ENCODE measurements around the gene C22orf15. TPM values are rescaled to one million over a fixed set of nuclear protein-coding genes. Genes with fewer than 3 reads are reported as not detected.

Gene C22orf15
- total RNA-seq, 8 experiments from 2014 or later, result 0.15 to 5.1 (median 1.6) TPM

DNA sequence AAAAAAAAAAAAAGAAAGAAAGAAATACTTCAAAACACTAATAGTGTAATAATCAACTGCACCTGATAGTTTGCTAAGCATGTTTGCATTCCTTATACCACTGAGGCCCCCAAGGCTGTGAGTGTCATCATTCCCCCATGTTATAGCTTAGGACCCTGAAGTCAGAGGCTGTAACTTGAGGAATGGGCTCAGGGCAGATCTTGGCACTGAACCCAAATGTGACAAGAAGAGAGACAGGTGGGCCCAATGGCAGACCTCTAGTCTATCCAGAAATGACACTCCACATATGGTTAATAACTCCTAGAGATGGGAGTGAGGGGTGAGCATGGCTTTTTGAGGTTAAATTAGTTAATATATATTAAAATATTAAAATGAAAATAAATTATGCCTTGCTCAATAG lies 25.1 kb upstream of the C22orf15 start:
- in situ Hi-C loops (cut with MboI; ENCODE audit: low pct_unique_long_range_greater_than_20kb in 2 of 9, low sequenced_read_pairs in 9 of 9, unreplicated experiment in 9 of 9), result no loop called here
- Histone ChIP-seq H3K4me1 (replicated peaks in 1 of 2) (no peaks in the 10 kb centered on the region), H3K4me3 (no peak overlapping the region), H3K27ac (no peak overlapping the region)
- no peak for ATAC-seq (replicated peaks in 6 of 8)

DNA sequence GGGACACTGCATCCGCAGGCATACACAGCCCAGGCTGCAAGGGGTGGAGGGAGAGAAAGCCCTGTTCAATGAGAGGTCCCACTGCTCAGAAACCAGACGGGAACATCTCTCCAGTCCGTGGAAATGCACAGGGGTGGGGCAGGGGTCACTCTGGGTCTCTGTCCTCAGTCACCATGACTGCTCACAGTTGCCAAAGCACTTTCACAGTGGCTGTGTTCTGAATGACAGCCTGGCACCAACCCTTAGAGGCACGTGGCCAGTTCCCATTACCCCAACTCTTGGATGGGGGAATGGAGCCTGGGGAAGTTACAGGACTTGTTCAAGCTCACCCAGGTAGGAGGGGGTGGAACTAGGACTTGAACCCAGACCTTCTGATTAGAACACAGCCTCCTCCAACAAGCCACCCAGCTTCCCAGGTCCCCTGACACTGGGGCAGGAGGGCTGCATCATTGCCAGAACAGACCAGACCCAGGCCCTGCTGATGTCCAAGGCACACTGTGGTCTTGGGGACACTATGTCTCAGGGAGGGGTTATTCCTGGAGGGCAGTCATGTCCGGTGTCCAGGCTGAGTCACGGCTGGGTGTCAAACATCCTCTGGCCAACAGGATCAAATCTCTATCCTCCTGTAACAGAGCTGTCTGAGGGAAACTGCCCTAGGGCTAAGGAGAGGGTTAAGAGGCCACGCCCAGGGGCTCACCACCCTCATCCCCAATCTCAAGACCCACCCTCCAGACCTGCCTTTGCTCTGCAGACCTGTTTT lies 20.1 kb upstream of the C22orf15 start:
- ATAC-seq (replicated peaks in 6 of 8), result peak in 5 of 8 experiments; percentile 14 to 97 (median 64)
- H3K4me1 ChIP-seq (replicated peaks in 1 of 2), result no peaks in the 10 kb centered on the region
- WGBS, 10 experiments, result 40 to 100% (median 80%) methylated on average over 1 to 4 of the region's 7 CpGs; no CpG with 5 or more reads in 3 of the 10 experiments
- in situ Hi-C loops (cut with MboI; ENCODE audit: low pct_unique_long_range_greater_than_20kb in 2 of 9, low sequenced_read_pairs in 9 of 9, unreplicated experiment in 9 of 9), result no loop called here
- H3K27ac ChIP-seq, result no peak overlapping the region
- H3K4me3 ChIP-seq, result no peak overlapping the region

DNA sequence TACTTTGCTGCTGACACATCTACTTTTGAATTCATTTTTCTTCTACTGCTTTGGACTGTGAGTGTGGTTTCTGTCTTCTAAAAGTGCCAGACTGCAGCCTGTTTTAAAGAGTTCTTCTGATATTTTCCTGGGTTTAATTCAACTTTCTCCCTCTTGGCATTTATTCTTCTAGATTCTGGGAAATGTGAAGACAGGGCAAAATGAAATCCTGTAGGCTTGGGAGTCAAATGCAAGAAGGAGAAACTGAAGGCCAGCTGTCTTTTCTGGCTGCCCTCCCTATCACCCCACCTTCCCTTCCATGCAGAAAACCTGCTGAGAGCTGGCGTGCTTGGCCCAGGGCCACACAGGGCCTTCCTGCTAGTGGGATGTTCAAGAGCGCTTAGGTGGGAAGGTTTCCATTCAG lies 19.5 kb upstream of the C22orf15 start:
- H3K27ac ChIP-seq, result no peak overlapping the region
- peak in 3 of 8 experiments; percentile 40 to 67 (median 50) for ATAC-seq (replicated peaks in 6 of 8)
- H3K4me1 ChIP-seq (replicated peaks in 1 of 2), result no peaks in the 10 kb centered on the region
- no peak overlapping the region for H3K4me3 ChIP-seq
- in situ Hi-C loops (cut with MboI; ENCODE audit: low pct_unique_long_range_greater_than_20kb in 2 of 9, low sequenced_read_pairs in 9 of 9, unreplicated experiment in 9 of 9), result no loop called here
- WGBS, 10 experiments, result 20 to 100% (median 57%) methylated on average over 1 to 2 of the region's 2 CpGs; no CpG with 5 or more reads in 5 of the 10 experiments

DNA sequence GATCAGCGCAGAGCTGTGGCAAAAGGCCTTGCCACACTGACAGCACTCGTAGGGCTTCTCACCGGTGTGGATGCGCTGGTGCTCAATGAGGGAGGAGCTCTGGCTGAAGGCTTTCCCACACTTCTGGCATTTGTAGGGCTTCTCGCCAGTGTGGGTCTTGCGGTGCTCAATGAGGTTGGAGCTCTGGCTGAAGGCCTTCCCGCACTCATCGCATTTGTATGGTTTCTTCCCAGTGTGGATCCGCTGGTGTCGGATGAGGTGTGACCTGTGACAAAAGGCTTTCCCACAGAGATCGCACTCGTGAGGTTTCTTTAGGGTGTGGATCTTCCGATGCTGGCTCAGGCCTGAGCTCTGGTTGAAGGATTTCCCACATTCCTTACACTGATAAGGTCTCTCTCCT lies 18.8 kb upstream of the C22orf15 start:
- Histone ChIP-seq H3K27ac (no peak overlapping the region), H3K4me1 (replicated peaks in 1 of 2) (no peaks in the 10 kb centered on the region), H3K4me3 (no peak overlapping the region)
- 60 to 100% (median 95%) methylated on average over 1 to 9 of the region's 13 CpGs; no CpG with 5 or more reads in 5 of the 10 experiments for WGBS, 10 experiments
- ATAC-seq (replicated peaks in 6 of 8), result peak in 2 of 8 experiments; percentile 13 to 22
- in situ Hi-C loops (cut with MboI; ENCODE audit: low pct_unique_long_range_greater_than_20kb in 2 of 9, low sequenced_read_pairs in 9 of 9, unreplicated experiment in 9 of 9), result no loop called here

- in situ Hi-C loops (cut with MboI; ENCODE audit: low pct_unique_long_range_greater_than_20kb in 2 of 9, low sequenced_read_pairs in 9 of 9, unreplicated experiment in 9 of 9), result no loop called here
- ATAC-seq (replicated peaks in 6 of 8), result peak in 4 of 8 experiments; percentile 10 to 31 (median 22)
- Histone ChIP-seq H3K4me1 (replicated peaks in 1 of 2) (peaks cover under 1% of the 10 kb centered on the region in 2 donors), H3K27ac (no peak overlapping the region), H3K4me3 (no peak overlapping the region)
- WGBS, 10 experiments, result 92 to 100% (median 100%) methylated on average over 2 to 8 of the region's 14 CpGs; no CpG with 5 or more reads in 6 of the 10 experiments
Observed at GRCh38 chr22:23744485-23744884, 18.3 kb upstream of the C22orf15 start.

DNA sequence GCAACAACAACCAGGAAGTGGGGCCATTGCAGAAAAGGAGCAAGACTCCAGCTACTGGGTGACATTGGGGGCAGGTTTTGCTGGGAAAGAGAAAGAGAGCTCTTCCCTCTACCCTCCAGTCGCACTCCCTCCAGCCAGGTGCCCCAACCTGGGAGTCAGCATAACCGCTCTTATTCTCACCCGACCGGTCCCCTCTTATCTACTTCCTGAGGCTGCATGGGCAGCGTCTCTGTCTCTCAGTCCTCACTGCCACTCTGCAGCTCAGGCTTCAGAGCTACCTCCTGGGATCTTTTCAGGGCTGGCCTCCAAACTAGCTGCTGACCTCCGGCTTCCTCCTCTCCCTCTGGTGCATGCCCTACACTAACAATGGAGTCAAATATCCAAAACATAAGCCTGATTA lies 17.0 kb upstream of the C22orf15 start:
- 53 to 100% (median 100%) methylated on average over 1 to 5 of the region's 6 CpGs; no CpG with 5 or more reads in 1 of the 10 experiments for WGBS, 10 experiments
- no peak for ATAC-seq (replicated peaks in 6 of 8)
- peaks cover 6 to 8% of the 10 kb centered on the region in 2 donors for H3K4me1 ChIP-seq (replicated peaks in 1 of 2)
- in situ Hi-C loops (cut with MboI; ENCODE audit: low pct_unique_long_range_greater_than_20kb in 2 of 9, low sequenced_read_pairs in 9 of 9, unreplicated experiment in 9 of 9), result no loop called here
- H3K4me3 ChIP-seq, result no peak overlapping the region
- H3K27ac ChIP-seq, result no peak overlapping the region

- Histone ChIP-seq H3K4me3 (peak overlapping the region; percentile 53 to 91 (median 59)), H3K4me1 (replicated peaks in 1 of 2) (peaks cover 12 to 15% of the 10 kb centered on the region in 2 donors), H3K27ac (no peak overlapping the region)
- WGBS, 10 experiments, result 4 to 100% (median 82%) methylated on average over 1 to 11 of the region's 12 CpGs
- in situ Hi-C loops (cut with MboI; ENCODE audit: low pct_unique_long_range_greater_than_20kb in 2 of 9, low sequenced_read_pairs in 9 of 9, unreplicated experiment in 9 of 9), result no loop called here
- ATAC-seq (replicated peaks in 6 of 8), result peak in 3 of 8 experiments; percentile 27 to 50 (median 35)
Observed at GRCh38 chr22:23749841-23750301, 12.9 kb upstream of the C22orf15 start.

- Histone ChIP-seq H3K27ac (peak overlapping the region; percentile 93 to 96), H3K4me1 (replicated peaks in 1 of 2) (peaks cover 12 to 15% of the 10 kb centered on the region in 2 donors), H3K4me3 (peak overlapping the region; percentile 53 to 91 (median 59))
- in situ Hi-C loops (cut with MboI; ENCODE audit: low pct_unique_long_range_greater_than_20kb in 2 of 9, low sequenced_read_pairs in 9 of 9, unreplicated experiment in 9 of 9), result no loop called here
- WGBS, 10 experiments, result 20 to 50% (median 35%) methylated on average over 1 to 5 of the region's 5 CpGs; no CpG with 5 or more reads in 4 of the 10 experiments
- no peak for ATAC-seq (replicated peaks in 6 of 8)
Observed at GRCh38 chr22:23750367-23750713, 12.4 kb upstream of the C22orf15 start.

DNA sequence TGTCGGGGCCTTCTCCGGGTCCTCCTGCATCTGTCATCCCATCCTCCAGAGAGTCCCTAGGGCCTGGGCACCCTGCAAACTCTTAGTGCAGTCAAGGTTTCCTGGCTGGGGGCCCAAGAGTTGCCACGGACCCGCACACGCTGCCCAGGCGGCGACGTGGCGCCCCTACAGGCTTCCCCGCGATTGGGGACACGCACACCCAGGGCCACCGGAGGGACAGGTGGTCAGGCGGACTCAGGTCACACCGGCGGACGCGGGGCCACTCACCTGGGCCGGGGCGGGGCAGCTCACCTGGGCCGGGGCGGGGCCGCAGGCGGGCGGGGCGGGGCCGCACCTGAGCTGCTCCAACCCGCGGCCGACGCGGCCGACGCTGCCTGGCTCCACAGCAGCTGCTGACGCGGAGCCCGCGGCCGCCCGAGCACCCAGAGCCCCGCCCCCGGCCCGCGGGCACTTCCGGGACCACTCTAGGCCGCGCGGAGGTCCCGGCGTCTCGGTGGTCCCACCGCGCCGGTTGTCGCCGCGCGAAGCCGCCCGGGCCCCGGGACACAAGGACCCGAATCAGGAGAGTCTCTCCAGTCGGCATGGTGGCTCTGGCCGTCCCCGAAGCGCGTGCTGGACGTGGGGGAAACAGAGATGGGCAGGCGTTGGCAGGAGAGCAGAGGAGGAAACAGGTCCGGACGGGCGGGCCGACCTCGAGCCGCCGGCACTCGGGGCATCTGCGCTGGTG lies 11.9 kb upstream of the C22orf15 start, which contains the start of gene ZNF70:
TSS of gene ZNF70 (minus strand) at position 399 of the 727 bp plus-strand sequence. CDS start 5,972 bp downstream, outside the sequence.
- WGBS, 10 experiments, result 0% methylated on average over 2 to 8 of the region's 78 CpGs; no CpG with 5 or more reads in 8 of the 10 experiments
- Histone ChIP-seq H3K4me3 (peak within 1 kb of the TSS; percentile 53 to 91 (median 59)), H3K27ac (peak within 1 kb of the TSS; percentile 93 to 96), H3K4me1 (replicated peaks in 1 of 2) (peaks cover 12 to 15% of the 10 kb centered on the region in 2 donors)
- in situ Hi-C loops (cut with MboI; ENCODE audit: low pct_unique_long_range_greater_than_20kb in 2 of 9, low sequenced_read_pairs in 9 of 9, unreplicated experiment in 9 of 9), result no loop called here
- peak; percentile 85 to 94 (median 94) for ATAC-seq (replicated peaks in 6 of 8)

DNA sequence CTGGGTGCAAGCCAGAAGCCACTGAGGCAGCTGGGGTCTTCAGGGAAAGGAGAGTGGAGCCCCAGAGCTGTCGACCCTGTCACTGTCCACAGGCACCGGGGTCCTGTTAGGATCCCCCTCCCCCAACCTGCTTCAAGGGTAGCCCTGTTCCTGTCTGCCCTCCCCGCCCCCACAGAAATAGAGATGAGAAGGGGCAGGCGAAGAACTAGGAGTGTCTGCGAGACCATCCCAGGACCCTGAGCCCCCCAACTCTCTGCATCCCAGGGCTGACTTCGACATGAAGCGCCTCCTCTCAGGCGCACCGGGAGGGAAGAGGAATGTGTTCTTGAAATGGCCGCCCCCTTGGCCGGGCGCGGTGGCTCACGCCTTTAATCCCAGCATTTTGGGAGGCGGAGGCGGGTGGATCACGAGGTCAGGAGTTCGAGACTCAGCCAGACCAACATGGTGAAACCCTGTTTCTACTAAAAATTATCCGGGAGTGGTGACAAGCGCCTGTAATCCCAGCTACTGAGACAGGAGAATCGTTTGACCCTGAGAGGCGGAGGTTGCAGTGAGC lies 11.3 kb upstream of the C22orf15 start:
- in situ Hi-C loops (cut with MboI; ENCODE audit: low pct_unique_long_range_greater_than_20kb in 2 of 9, low sequenced_read_pairs in 9 of 9, unreplicated experiment in 9 of 9), result no loop called here
- 0 to 80% (median 38%) methylated on average over 1 to 7 of the region's 22 CpGs; no CpG with 5 or more reads in 6 of the 10 experiments for WGBS, 10 experiments
- ATAC-seq (replicated peaks in 6 of 8), result peak in 5 of 8 experiments; percentile 19 to 53 (median 27)
- peak overlapping the region; percentile 93 to 96 for H3K27ac ChIP-seq
- peak overlapping the region; percentile 53 to 91 (median 59) for H3K4me3 ChIP-seq
- peaks cover 12 to 15% of the 10 kb centered on the region in 2 donors for H3K4me1 ChIP-seq (replicated peaks in 1 of 2)

GRCh38 chr22:23752090-23752691 lies 10.6 kb upstream of the C22orf15 start:
- in situ Hi-C loops (cut with MboI; ENCODE audit: low pct_unique_long_range_greater_than_20kb in 2 of 9, low sequenced_read_pairs in 9 of 9, unreplicated experiment in 9 of 9), result no loop called here
- WGBS, 10 experiments, result 67 to 80% (median 80%) methylated on average over 1 of the region's 9 CpGs; no CpG with 5 or more reads in 7 of the 10 experiments
- Histone ChIP-seq H3K27ac (peak overlapping the region; percentile 93 to 96), H3K4me3 (peak overlapping the region in 1 of 5 donors; percentile 91), H3K4me1 (replicated peaks in 1 of 2) (peaks cover 12 to 15% of the 10 kb centered on the region in 2 donors)
- no peak for ATAC-seq (replicated peaks in 6 of 8)

- no peak overlapping the region for H3K27ac ChIP-seq
- in situ Hi-C loops (cut with MboI; ENCODE audit: low pct_unique_long_range_greater_than_20kb in 2 of 9, low sequenced_read_pairs in 9 of 9, unreplicated experiment in 9 of 9), result no loop called here
- H3K4me1 ChIP-seq (replicated peaks in 1 of 2), result peaks cover 12 to 15% of the 10 kb centered on the region in 2 donors
- no peak overlapping the region for H3K4me3 ChIP-seq
- ATAC-seq (replicated peaks in 6 of 8), result no peak
- 80% methylated on average over 2 of the region's 16 CpGs; no CpG with 5 or more reads in 9 of the 10 experiments for whole genome bisulfite sequencing, 10 experiments
Observed at GRCh38 chr22:23752750-23753149, 10.0 kb upstream of the C22orf15 start.
